SK-N-SH (cell line): ENCODE data around the gene CDK18. TPM values are rescaled to one million over a fixed set of nuclear protein-coding genes. Genes with fewer than 3 reads are reported as not detected.

Experiments used
- CHD2 ChIP-seq: fragments of 150-350 bp; IDR thresholded peaks from 2 replicates; pipeline ENCODE4 v1.6.1; 2018; ENCODE audit warnings: low read length; ENCODE audit not compliant: partially characterized antibody
- EZH2phosphoT487 ChIP-seq: fragments of 200-600 bp; sonication (generic); IDR thresholded peaks from 2 replicates; pipeline ENCODE4 v1.6.1; 2017; ENCODE audit warnings: low read depth, mixed run types, mild to moderate bottlenecking, antibody characterized with exemption, moderate library complexity, borderline replicate concordance
- FOSL2 ChIP-seq: IDR thresholded peaks from 2 replicates; pipeline ENCODE4 v1.4.0; 2012; ENCODE audit warnings: low read depth, mild to moderate bottlenecking, moderate library complexity, borderline replicate concordance
- FOXJ3 ChIP-seq: sonication (generic); formaldehyde crosslinking; IDR thresholded peaks from 2 replicates; pipeline ENCODE4 v1.5.1; 2020; ENCODE audit warnings: mild to moderate bottlenecking, missing genetic modification reagents
- FOXM1 ChIP-seq: IDR thresholded peaks from 2 replicates; pipeline ENCODE4 v1.4.0; 2012; ENCODE audit warnings: low read depth, mild to moderate bottlenecking
- GABPA ChIP-seq: IDR thresholded peaks from 2 replicates; pipeline ENCODE4 v1.4.0; 2012; ENCODE audit warnings: low read depth, mild to moderate bottlenecking
- GATA2 ChIP-seq: sonication (generic); formaldehyde crosslinking; IDR thresholded peaks from 2 replicates; pipeline ENCODE4 v1.5.0; 2020; ENCODE audit warnings: mild to moderate bottlenecking, missing genetic modification reagents
- JUND ChIP-seq: IDR thresholded peaks from 2 replicates; pipeline ENCODE4 v1.4.0; 2012
- MEF2A ChIP-seq: IDR thresholded peaks from 2 replicates; pipeline ENCODE4 v1.4.0; 2012; ENCODE audit warnings: low read depth, borderline replicate concordance
- MXI1 ChIP-seq: IDR thresholded peaks from 2 replicates; pipeline ENCODE4 v1.6.1; 2012; ENCODE audit warnings: mild to moderate bottlenecking, low read depth, low read length, improper control_type of control experiment
- NFIC ChIP-seq: IDR thresholded peaks from 2 replicates; pipeline ENCODE4 v1.4.0; 2012; ENCODE audit warnings: borderline replicate concordance
- NRF1 ChIP-seq: IDR thresholded peaks from 2 replicates; pipeline ENCODE4 v1.6.1; 2012; ENCODE audit warnings: low read depth, mild to moderate bottlenecking, low read length
- RCOR1 ChIP-seq: fragments of 150-350 bp; IDR thresholded peaks from 2 replicates; pipeline ENCODE4 v1.6.1; 2017; ENCODE audit warnings: antibody characterized with exemption, low read length
- RFX5 ChIP-seq: IDR thresholded peaks from 2 replicates; pipeline ENCODE4 v1.6.1; 2012; ENCODE audit warnings: mild to moderate bottlenecking, improper control_type of control experiment, low read length
- SIN3A ChIP-seq: IDR thresholded peaks from 2 replicates; pipeline ENCODE4 v1.6.1; 2012; ENCODE audit warnings: low read depth, mild to moderate bottlenecking, low read length, moderate library complexity, borderline replicate concordance
- TAF1 ChIP-seq: IDR thresholded peaks from 2 replicates; pipeline ENCODE4 v1.6.1; 2012; ENCODE audit warnings: low read depth, mild to moderate bottlenecking, low read length, moderate library complexity, borderline replicate concordance
- TCF12 ChIP-seq: IDR thresholded peaks from 2 replicates; pipeline ENCODE4 v1.4.0; 2012
- TEAD4 ChIP-seq: IDR thresholded peaks from 2 replicates; pipeline ENCODE4 v1.4.0; 2012; ENCODE audit warnings: mild to moderate bottlenecking, borderline replicate concordance; ENCODE audit not compliant: insufficient read depth
- YY1 ChIP-seq: IDR thresholded peaks from 2 replicates; pipeline ENCODE4 v1.4.0; 2012; ENCODE audit warnings: low read depth, mild to moderate bottlenecking
- polyA plus RNA-seq, 3 experiments: library from polyadenylated mRNA; depleted of rRNA; stranded (reverse); fragments of >200 nt; gene quantifications; 2 replicates each; pipeline ENCODE4 v1.2.3, GENCODE V29; 2012
- TF ChIP-seq, protein P1 (sequence below): fragments of 150-350 bp; IDR thresholded peaks from 2 replicates; pipeline ENCODE4 v1.6.1; 2017; ENCODE audit warnings: antibody characterized with exemption, low read length, low read depth, borderline replicate concordance
- TF ChIP-seq, protein P2 (sequence below): IDR thresholded peaks from 2 replicates; pipeline ENCODE4 v1.6.1; 2012; ENCODE audit warnings: mild to moderate bottlenecking, low read depth, low read length, moderate library complexity
- TF ChIP-seq, protein P3 (sequence below): IDR thresholded peaks from 2 replicates; pipeline ENCODE4 v1.4.0; 2012; ENCODE audit warnings: low read depth, borderline replicate concordance
- TF ChIP-seq, protein P4 (sequence below): IDR thresholded peaks from 2 replicates; pipeline ENCODE4 v1.4.0; 2012; ENCODE audit warnings: low read depth, borderline replicate concordance
- TF ChIP-seq, protein P5 (sequence below): IDR thresholded peaks from 2 replicates; pipeline ENCODE4 v1.4.0; 2012; ENCODE audit warnings: low read depth

Gene CDK18
- polyA plus RNA-seq, 1 of the 3 experiments (the other 2 are of a cell fraction), result 2.5 TPM

DNA sequence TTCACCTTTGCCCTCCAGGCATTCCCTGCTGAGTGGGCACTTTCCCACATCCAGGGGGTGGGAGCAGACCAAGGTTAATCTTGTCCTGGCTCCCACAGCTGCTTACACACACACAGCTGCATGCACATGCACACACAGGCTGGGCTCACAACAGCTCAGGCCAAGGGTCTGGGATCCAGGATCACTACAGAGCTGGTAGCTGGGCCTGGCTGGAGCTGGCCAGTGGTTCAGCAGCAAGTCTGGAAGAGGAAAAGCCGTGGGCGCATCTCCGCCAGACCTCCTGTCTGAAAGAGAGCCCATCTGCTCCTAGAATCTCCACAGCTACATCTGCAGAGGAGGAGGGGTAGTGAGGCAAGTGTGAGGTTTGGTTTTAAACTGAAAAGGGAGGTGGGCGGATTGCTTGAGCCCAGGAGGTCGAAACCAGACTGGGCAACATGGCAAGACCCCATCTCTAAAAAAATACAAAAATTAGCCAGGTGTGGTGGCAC is 3.8 kb downstream of the CDK18 start (continued):
- TF ChIP-seq MEF2A (no peak), TCF12 (no peak), GABPA (no peak), YY1 (no peak), GATA2 (CRISPR knock-in tag) (peak; percentile 58), CHD2 (peak; percentile 18), NFIC (no peak), JUND (no peak), EZH2phosphoT487 (no peak), FOXJ3 (peak; percentile 81), SIN3A (no peak), NRF1 (no peak), FOXM1 (no peak), TEAD4 (no peak), FOSL2 (no peak), MXI1 (no peak; the same call in 1 of the 2 replicates), TAF1 (no peak), RCOR1 (peak; percentile 61; the same call in 1 of the 2 replicates), RFX5 (no peak)
- TF ChIP-seq, protein P1, sequence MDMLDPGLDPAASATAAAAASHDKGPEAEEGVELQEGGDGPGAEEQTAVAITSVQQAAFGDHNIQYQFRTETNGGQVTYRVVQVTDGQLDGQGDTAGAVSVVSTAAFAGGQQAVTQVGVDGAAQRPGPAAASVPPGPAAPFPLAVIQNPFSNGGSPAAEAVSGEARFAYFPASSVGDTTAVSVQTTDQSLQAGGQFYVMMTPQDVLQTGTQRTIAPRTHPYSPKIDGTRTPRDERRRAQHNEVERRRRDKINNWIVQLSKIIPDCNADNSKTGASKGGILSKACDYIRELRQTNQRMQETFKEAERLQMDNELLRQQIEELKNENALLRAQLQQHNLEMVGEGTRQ, result no peak
- TF ChIP-seq, protein P2, sequence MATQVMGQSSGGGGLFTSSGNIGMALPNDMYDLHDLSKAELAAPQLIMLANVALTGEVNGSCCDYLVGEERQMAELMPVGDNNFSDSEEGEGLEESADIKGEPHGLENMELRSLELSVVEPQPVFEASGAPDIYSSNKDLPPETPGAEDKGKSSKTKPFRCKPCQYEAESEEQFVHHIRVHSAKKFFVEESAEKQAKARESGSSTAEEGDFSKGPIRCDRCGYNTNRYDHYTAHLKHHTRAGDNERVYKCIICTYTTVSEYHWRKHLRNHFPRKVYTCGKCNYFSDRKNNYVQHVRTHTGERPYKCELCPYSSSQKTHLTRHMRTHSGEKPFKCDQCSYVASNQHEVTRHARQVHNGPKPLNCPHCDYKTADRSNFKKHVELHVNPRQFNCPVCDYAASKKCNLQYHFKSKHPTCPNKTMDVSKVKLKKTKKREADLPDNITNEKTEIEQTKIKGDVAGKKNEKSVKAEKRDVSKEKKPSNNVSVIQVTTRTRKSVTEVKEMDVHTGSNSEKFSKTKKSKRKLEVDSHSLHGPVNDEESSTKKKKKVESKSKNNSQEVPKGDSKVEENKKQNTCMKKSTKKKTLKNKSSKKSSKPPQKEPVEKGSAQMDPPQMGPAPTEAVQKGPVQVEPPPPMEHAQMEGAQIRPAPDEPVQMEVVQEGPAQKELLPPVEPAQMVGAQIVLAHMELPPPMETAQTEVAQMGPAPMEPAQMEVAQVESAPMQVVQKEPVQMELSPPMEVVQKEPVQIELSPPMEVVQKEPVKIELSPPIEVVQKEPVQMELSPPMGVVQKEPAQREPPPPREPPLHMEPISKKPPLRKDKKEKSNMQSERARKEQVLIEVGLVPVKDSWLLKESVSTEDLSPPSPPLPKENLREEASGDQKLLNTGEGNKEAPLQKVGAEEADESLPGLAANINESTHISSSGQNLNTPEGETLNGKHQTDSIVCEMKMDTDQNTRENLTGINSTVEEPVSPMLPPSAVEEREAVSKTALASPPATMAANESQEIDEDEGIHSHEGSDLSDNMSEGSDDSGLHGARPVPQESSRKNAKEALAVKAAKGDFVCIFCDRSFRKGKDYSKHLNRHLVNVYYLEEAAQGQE, result no peak
- TF ChIP-seq, protein P3, sequence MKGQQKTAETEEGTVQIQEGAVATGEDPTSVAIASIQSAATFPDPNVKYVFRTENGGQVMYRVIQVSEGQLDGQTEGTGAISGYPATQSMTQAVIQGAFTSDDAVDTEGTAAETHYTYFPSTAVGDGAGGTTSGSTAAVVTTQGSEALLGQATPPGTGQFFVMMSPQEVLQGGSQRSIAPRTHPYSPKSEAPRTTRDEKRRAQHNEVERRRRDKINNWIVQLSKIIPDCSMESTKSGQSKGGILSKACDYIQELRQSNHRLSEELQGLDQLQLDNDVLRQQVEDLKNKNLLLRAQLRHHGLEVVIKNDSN, result no peak
- TF ChIP-seq, protein P4, sequence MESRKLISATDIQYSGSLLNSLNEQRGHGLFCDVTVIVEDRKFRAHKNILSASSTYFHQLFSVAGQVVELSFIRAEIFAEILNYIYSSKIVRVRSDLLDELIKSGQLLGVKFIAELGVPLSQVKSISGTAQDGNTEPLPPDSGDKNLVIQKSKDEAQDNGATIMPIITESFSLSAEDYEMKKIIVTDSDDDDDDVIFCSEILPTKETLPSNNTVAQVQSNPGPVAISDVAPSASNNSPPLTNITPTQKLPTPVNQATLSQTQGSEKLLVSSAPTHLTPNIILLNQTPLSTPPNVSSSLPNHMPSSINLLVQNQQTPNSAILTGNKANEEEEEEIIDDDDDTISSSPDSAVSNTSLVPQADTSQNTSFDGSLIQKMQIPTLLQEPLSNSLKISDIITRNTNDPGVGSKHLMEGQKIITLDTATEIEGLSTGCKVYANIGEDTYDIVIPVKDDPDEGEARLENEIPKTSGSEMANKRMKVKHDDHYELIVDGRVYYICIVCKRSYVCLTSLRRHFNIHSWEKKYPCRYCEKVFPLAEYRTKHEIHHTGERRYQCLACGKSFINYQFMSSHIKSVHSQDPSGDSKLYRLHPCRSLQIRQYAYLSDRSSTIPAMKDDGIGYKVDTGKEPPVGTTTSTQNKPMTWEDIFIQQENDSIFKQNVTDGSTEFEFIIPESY, result no peak
- TF ChIP-seq, protein P5, sequence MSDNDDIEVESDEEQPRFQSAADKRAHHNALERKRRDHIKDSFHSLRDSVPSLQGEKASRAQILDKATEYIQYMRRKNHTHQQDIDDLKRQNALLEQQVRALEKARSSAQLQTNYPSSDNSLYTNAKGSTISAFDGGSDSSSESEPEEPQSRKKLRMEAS, result no peak
